Karpas-422 (cell line): ENCODE results near the gene FN3KRP. TPM values are rescaled to one million over a fixed set of nuclear protein-coding genes. Genes with fewer than 3 reads are reported as not detected.
A peak's percentile ranks its signal among the peaks of the same experiment; 100 is the strongest.

Experiments used
- DNase-seq: peaks from one replicate; pipeline ENCODE4 v3.0.0-alpha.2; 2015
- H2AFZ ChIP-seq: fragments of 200-600 bp; sonication (generic); 2 replicates; pipeline ENCODE4 v1.6.1; 2014; ENCODE audit warnings: antibody characterized with exemption, low read length, mixed read lengths
- H3K27ac ChIP-seq: fragments of 200-600 bp; sonication (generic); 2 replicates; pipeline ENCODE4 v1.5.1; 2014; ENCODE audit warnings: mild to moderate bottlenecking, low read length, moderate library complexity
- H3K27me3 ChIP-seq: fragments of 200-600 bp; sonication (generic); 2 replicates; pipeline ENCODE4 v1.6.1; 2014; ENCODE audit warnings: low read length, mixed read lengths
- H3K36me3 ChIP-seq: fragments of 200-600 bp; sonication (generic); 2 replicates; pipeline ENCODE4 v1.6.1; 2014; ENCODE audit warnings: low read length, mixed read lengths; ENCODE audit not compliant: insufficient read depth
- H3K4me1 ChIP-seq: fragments of 200-600 bp; sonication (generic); 2 replicates; pipeline ENCODE4 v1.6.1; 2014; ENCODE audit warnings: mild to moderate bottlenecking, low read length, mixed read lengths
- H3K4me2 ChIP-seq: fragments of 200-600 bp; sonication (generic); 2 replicates; pipeline ENCODE4 v1.6.1; 2014; ENCODE audit warnings: low read length, low read depth, mild to moderate bottlenecking; ENCODE audit not compliant: poor library complexity, severe bottlenecking
- H3K4me3 ChIP-seq: fragments of 200-600 bp; sonication (generic); 2 replicates; pipeline ENCODE4 v1.5.1; 2014; ENCODE audit warnings: mild to moderate bottlenecking, antibody characterized with exemption, low read length, mixed read lengths
- H3K79me2 ChIP-seq: fragments of 200-600 bp; sonication (generic); 2 replicates; pipeline ENCODE4 v1.6.1; 2014; ENCODE audit warnings: mild to moderate bottlenecking, low read length, mixed read lengths
- H3K9ac ChIP-seq: fragments of 200-600 bp; sonication (generic); 2 replicates; pipeline ENCODE4 v1.6.0; 2014; ENCODE audit warnings: low read length
- H3K9me2 ChIP-seq: fragments of 200-600 bp; sonication (generic), shearing (Covaris generic); replicated peaks from 2 replicates; pipeline ENCODE4 v1.6.0; 2014; ENCODE audit warnings: mild to moderate bottlenecking, low read length, moderate library complexity; ENCODE audit not compliant: insufficient read depth
- H3K9me3 ChIP-seq: fragments of 300-700, 200-600 bp; sonication (generic); 2 replicates; pipeline ENCODE4 v1.6.1; 2014; ENCODE audit warnings: low read length, mixed read lengths
- H4K20me1 ChIP-seq: fragments of 200-600 bp; sonication (generic); 2 replicates; pipeline ENCODE4 v1.6.1; 2014; ENCODE audit warnings: mild to moderate bottlenecking, antibody characterized with exemption, low read length, low read depth; ENCODE audit not compliant: insufficient read depth
- total RNA-seq: library from RNA; depleted of rRNA; stranded (reverse); fragments of >200 nt; shearing (Covaris generic); gene quantifications from 2 replicates; pipeline ENCODE4 v1.2.3, GENCODE V29; 2014; ENCODE audit warnings: low replicate concordance; rRNA removed

Gene FN3KRP
- total RNA-seq = 6.2 and 6.6 TPM in 2 replicates

- Histone ChIP-seq H2AFZ (peak within 1 kb of the TSS; percentile 99), H3K9me2 (no peaks in the 10 kb centered on the region), H3K9ac (peak within 1 kb of the TSS; percentile 92), H3K36me3 (0 out of 2 replicates have a peak, but pooled peaks cover 7% of the 10 kb centered on the region), H3K27me3 (no peaks in the 10 kb centered on the region), H4K20me1 (no peaks in the 10 kb centered on the region; the same call in 1 of the 2 replicates), H3K27ac (no peak within 1 kb of the TSS), H3K4me3 (peak within 1 kb of the TSS; percentile 99), H3K4me2 (peak within 1 kb of the TSS; percentile 99), H3K9me3 (no peaks in the 10 kb centered on the region), H3K4me1 (peaks cover 14% of the 10 kb centered on the region), H3K79me2 (peaks cover 22% of the 10 kb centered on the region)
- DNase-seq = peak; percentile 98
Measured at GRCh38 chr17:82716203-82717010, at the start of gene FN3KRP. Gene FN3KRP, plus strand, starts transcription at chr17:82716706. Its CDS starts 50 bp downstream, at chr17:82716756.

- Histone ChIP-seq H3K4me3 (no peak overlapping the region), H4K20me1 (no peaks in the 10 kb centered on the region), H3K4me2 (no peak overlapping the region), H3K9me3 (no peaks in the 10 kb centered on the region), H3K9me2 (no peaks in the 10 kb centered on the region), H3K4me1 (peaks cover 4% of the 10 kb centered on the region), H3K79me2 (no peaks in the 10 kb centered on the region), H3K27ac (no peak overlapping the region), H3K36me3 (no peaks in the 10 kb centered on the region), H3K9ac (no peak overlapping the region), H3K27me3 (no peaks in the 10 kb centered on the region), H2AFZ (no peak overlapping the region)
- DNase-seq = no peak
Measured at GRCh38 chr17:82666931-82667667, 49.4 kb upstream of the FN3KRP start.

- Histone ChIP-seq H4K20me1 (no peaks in the 10 kb centered on the region), H3K4me3 (no peak overlapping the region), H2AFZ (no peak overlapping the region), H3K4me1 (peaks cover 4% of the 10 kb centered on the region), H3K9ac (no peak overlapping the region), H3K9me3 (no peaks in the 10 kb centered on the region), H3K36me3 (no peaks in the 10 kb centered on the region), H3K27ac (no peak overlapping the region), H3K9me2 (no peaks in the 10 kb centered on the region), H3K4me2 (no peak overlapping the region), H3K27me3 (no peaks in the 10 kb centered on the region), H3K79me2 (no peaks in the 10 kb centered on the region)
- DNase-seq = no peak
Measured at GRCh38 chr17:82667668-82668000, 48.9 kb upstream of the FN3KRP start.

GRCh38 chr17:82668024-82668630 lies 48.4 kb upstream of the FN3KRP start:
- peaks cover 4% of the 10 kb centered on the region for H3K4me1 ChIP-seq
- no peak overlapping the region; the same call in 1 of the 2 replicates for H3K4me3 ChIP-seq
- 0 out of 2 replicates have a peak overlapping the region, but pooled peaks have one; percentile 33 for H3K9ac ChIP-seq
- H3K27me3 ChIP-seq = no peaks in the 10 kb centered on the region
- no peaks in the 10 kb centered on the region for H3K9me2 ChIP-seq
- H2AFZ ChIP-seq = no peak overlapping the region
- no peaks in the 10 kb centered on the region for H3K79me2 ChIP-seq
- no peak overlapping the region for H3K27ac ChIP-seq
- H4K20me1 ChIP-seq = no peaks in the 10 kb centered on the region
- no peaks in the 10 kb centered on the region for H3K36me3 ChIP-seq
- no peak for DNase-seq
- no peak overlapping the region for H3K4me2 ChIP-seq
- no peaks in the 10 kb centered on the region for H3K9me3 ChIP-seq

GRCh38 chr17:82668631-82669099 lies 47.8 kb upstream of the FN3KRP start:
- peak; percentile 88 for DNase-seq
- peak overlapping the region; percentile 44 for H3K4me2 ChIP-seq
- peak overlapping the region; percentile 13; the same call in 1 of the 2 replicates for H3K4me3 ChIP-seq
- peaks cover 4% of the 10 kb centered on the region for H3K4me1 ChIP-seq
- no peaks in the 10 kb centered on the region for H3K27me3 ChIP-seq
- no peak overlapping the region for H3K27ac ChIP-seq
- H3K79me2 ChIP-seq = no peaks in the 10 kb centered on the region
- no peaks in the 10 kb centered on the region for H3K36me3 ChIP-seq
- H3K9me3 ChIP-seq = no peaks in the 10 kb centered on the region
- H3K9me2 ChIP-seq = no peaks in the 10 kb centered on the region
- H2AFZ ChIP-seq = peak overlapping the region; percentile 52; the same call in 1 of the 2 replicates
- H4K20me1 ChIP-seq = no peaks in the 10 kb centered on the region
- H3K9ac ChIP-seq = peak overlapping the region; percentile 50

- H3K4me2 ChIP-seq = no peak overlapping the region
Measured at GRCh38 chr17:82670661-82671450, 45.6 kb upstream of the FN3KRP start.

GRCh38 chr17:82674656-82675475 lies 41.6 kb upstream of the FN3KRP start:
- no peak for DNase-seq
- Histone ChIP-seq H3K79me2 (no peaks in the 10 kb centered on the region), H3K9me2 (no peaks in the 10 kb centered on the region), H3K4me2 (no peak overlapping the region), H3K36me3 (no peaks in the 10 kb centered on the region), H3K9ac (no peak overlapping the region), H4K20me1 (no peaks in the 10 kb centered on the region), H3K9me3 (no peaks in the 10 kb centered on the region), H3K4me3 (no peak overlapping the region), H3K27me3 (no peaks in the 10 kb centered on the region), H2AFZ (no peak overlapping the region), H3K4me1 (no peaks in the 10 kb centered on the region), H3K27ac (no peak overlapping the region)

More at GRCh38 chr17:82670661-82671450, 45.6 kb upstream of the FN3KRP start:
- H3K9me2 ChIP-seq = no peaks in the 10 kb centered on the region
- no peak overlapping the region for H3K4me3 ChIP-seq
- H3K4me1 ChIP-seq = peaks cover 4% of the 10 kb centered on the region
- no peak overlapping the region for H3K27ac ChIP-seq
- H2AFZ ChIP-seq = no peak overlapping the region
- H3K27me3 ChIP-seq = no peaks in the 10 kb centered on the region
- DNase-seq = no peak
- no peak overlapping the region for H3K9ac ChIP-seq
- H3K36me3 ChIP-seq = no peaks in the 10 kb centered on the region
- H3K9me3 ChIP-seq = no peaks in the 10 kb centered on the region
- H4K20me1 ChIP-seq = no peaks in the 10 kb centered on the region
- no peaks in the 10 kb centered on the region for H3K79me2 ChIP-seq
